SK-MEL-5 (cell line): ENCODE measurements around the gene PNPO. TPM values are rescaled to one million over a fixed set of nuclear protein-coding genes. Genes with fewer than 3 reads are reported as not detected.
"Not testable (repeated sequence)": the region's sequence is repeated elsewhere in the genome, so short reads cannot be mapped to it uniquely, and the experiment has no call there.

ENCODE experiments used
- DNase-seq: peaks from one replicate; pipeline ENCODE4 v3.0.0-alpha.2; 2016; ENCODE audit warnings: low read depth, low spot score
- in situ Hi-C: cut with HindIII; loops from 2 replicates; pipeline ENCODE4 v1.10.0; 2016; ENCODE audit warnings: low sequenced_read_pairs, high pct_unique_total_duplicates, low pct_unique_long_range_greater_than_20kb
- total RNA-seq: library from RNA; depleted of rRNA; stranded (reverse); fragments of >200 nt; shearing (Covaris generic); gene quantifications from 2 replicates; pipeline ENCODE4 v1.2.3, GENCODE V29; 2014

PNPO gene
- total RNA-seq, 1 experiment from 2014 or later = 27.0 TPM

DNA sequence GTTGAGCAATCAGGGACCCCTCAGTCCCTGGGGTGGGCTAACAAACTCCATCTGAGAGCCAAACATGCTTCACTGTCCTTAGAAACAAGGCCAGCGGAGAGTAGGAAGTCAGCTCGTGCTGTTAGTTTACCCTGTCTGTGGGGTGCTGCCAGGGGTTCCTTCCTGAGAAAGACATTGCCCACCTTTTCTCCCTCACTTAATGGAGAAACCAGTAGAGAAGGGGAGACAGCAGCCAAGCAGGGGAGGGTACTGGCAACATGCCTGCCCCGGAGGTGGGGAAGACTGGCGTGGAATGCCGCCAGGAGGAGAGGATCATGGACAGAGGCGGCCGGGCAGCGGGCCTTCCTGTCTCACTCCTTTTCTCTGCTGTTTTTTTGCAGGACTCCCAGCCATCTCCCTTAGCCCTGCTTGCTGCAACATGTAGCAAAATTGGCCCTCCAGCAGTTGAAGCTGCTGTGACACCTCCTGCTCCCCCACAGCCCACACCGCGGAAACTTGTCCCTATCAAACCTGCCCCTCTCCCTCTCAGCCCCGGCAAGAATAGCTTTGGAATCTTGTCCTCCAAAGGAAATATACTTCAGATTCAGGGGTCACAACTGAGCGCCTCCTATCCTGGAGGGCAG lies 25.5 kb upstream of the PNPO start:
- DNase-seq = no peak
- in situ Hi-C loops = no loop called here

DNA sequence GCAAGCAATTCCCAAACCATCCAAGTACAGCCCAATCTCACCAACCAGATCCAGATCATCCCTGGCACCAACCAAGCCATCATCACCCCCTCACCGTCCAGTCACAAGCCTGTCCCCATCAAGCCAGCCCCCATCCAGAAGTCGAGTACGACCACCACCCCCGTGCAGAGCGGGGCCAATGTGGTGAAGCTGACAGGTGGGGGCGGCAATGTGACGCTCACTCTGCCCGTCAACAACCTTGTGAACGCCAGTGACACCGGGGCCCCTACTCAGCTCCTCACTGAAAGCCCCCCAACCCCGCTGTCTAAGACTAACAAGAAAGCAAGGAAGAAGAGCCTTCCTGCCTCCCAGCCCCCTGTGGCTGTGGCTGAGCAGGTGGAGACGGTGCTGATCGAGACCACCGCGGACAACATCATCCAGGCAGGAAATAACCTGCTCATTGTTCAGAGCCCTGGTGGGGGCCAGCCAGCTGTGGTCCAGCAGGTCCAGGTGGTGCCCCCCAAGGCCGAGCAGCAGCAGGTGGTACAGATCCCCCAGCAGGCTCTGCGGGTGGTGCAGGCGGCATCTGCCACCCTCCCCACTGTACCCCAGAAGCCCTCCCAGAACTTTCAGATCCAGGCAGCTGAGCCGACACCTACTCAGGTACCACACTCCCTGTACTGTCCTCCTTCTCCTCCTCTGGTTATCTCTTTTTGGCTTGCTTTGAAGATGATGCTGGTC lies 24.7 kb upstream of the PNPO start:
- in situ Hi-C loops = no loop called here
- no peak for DNase-seq

DNA sequence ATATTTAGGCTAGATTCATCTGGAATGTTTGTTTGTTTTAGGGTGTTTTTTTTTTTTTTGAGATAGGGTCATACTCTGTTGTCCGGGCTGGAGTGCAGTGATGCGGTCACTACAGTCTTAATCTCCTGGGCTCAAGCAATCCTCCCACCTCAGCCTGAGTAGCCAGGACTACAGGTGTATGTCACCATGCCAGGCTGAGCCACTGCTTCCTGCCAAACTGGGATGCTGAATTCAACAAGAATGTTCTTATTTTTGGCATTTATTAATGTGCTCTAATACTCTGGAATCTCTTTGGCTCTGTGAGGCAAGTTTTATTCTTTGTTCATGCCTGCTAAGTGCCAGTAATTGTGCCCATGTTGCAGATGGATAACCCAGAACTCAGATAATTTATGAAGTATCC lies 23.8 kb upstream of the PNPO start:
- in situ Hi-C loops = no loop called here
- DNase-seq = no peak

DNA sequence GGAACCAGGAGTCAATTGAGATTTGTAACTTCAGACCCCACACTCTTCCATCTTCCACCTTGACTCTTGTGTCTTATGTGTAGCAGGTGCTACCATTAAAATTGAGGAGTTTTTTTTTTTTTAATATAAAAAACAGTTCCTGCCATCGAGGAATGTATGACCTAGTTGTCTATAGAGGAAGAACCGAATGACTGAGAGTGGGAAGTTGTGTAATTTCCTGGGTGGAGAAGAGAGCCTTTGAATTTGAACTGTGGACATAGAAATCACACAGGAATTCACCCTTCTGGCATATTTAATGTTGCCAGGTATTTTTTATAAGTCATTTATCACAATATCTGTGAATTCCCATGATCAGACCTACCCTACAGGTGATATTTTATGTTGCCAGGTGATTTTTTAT lies 23.4 kb upstream of the PNPO start:
- in situ Hi-C loops = no loop called here
- DNase-seq = no peak

DNA sequence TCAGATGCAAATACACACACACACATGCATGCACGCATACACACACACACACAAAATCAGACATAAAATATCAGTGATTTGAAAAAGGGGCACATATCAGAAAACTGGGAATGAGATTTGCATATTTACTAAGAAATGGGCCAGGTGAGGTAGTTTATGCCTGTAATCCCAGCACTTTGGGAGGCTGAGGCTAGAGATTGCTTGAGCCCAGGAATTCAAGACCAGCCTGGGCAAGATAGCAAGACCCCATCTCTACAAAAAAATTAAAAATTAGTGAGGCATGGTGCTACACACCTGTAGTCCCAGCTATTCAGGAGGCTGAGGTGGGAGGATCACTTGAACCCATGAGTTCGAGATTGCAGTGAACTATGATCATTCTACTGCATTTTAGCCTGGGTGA lies 22.4 kb upstream of the PNPO start:
- in situ Hi-C loops = no loop called here
- no peak for DNase-seq

DNA sequence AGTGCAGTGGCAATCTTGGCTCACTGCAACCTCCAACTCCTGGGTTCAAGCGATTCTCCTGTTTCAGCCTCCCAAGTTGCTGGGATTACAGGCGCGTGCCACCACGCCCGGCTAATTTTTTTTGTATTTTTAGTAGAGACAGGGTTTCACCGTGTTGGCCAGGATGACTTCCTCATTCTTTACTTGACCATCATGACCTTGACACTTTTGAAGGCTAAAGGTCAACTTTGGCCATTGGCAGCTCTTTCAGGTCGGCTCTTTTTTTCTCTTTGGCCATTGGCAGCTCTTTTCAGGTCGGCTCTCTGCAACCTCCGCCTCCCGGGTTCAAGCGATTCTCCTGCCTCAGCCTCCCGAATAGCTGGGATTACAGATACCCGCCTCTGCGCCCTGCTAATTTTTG lies 21.5 kb upstream of the PNPO start:
- DNase-seq, in situ Hi-C loops: not testable (repeated sequence)

DNA sequence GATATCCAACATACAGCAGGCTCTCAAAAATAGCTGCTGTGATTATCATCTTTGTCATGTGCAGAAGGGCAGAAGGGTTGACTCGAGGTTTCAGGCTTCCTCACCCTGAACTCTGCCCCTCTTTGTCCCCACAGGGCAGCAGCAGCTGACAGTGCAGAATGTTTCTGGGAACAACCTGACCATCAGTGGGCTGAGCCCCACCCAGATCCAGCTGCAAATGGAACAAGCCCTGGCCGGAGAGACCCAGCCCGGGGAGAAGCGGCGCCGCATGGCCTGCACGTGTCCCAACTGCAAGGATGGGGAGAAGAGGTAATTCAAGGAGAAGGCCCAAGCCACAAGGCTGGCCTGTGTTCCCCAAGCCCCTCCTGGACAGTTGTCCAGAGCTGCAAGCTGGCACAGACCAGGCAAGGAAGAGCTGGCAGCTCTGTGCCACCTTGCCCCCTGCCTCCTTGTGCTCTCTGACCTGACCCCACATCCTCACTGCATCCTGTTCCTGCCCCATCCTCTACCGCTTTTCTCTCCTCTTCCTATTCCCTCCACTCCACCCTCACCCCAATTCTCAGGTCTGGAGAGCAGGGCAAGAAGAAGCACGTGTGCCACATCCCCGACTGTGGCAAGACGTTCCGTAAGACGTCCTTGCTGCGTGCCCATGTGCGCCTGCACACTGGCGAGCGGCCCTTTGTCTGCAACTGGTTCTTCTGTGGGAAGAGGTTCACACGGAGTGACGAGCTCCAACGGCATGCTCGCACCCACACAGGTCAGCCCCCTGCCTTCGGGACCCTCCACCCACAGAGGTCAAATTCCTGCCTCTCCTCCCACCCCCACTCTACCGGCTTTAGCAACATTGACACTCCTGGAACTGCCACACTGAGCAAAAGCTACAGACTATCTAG lies 16.3 kb upstream of the PNPO start:
- in situ Hi-C loops = no loop called here

DNA sequence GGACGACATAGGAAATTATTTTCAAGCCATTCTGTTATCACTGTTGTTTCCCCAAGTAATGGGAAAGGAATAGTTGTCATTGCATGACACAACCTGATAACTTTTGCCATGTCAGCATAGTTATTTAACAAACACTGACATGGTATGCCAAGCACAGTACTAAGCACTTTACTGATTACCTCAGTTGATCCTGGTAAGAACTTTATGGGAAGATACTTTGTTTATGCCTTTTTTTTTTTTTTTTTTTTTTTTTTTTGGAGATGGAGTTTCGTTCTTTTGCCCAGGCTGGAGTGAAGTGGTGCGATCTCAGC lies 15.7 kb upstream of the PNPO start:
- DNase-seq = no peak
- in situ Hi-C loops = no loop called here

More for the DNA sequence above, 16.3 kb upstream of the PNPO start:
- DNase-seq = no peak

DNA sequence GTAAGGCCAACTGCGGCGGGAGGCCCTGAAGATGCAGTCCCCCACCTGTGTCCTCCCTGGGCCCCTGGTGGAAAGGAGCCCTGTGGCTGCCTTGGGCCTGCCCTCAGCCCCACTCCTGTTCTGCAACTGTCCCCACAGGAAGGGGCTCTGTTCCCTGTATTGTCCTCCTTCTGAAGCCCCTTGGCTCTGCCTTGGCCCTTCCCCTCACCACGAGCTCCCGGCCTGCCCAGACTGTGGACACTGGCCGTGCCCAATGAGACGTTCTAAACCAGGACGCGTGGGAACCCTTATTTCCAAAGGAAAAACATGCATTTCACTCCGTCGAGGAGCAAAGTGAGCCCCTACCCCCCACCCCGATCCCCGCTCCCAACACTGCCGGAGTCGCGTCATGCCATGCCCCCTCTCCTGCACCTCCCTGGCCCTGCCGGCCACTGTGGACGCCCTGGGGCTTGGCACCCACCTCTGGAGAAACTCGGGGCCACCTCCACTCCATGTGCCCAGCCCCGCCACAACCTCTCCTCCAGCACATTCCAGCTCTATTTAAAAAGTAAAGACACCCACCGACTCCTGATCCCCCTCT lies 13.5 kb upstream of the PNPO start:
- in situ Hi-C loops = no loop called here
- DNase-seq = no peak

DNA sequence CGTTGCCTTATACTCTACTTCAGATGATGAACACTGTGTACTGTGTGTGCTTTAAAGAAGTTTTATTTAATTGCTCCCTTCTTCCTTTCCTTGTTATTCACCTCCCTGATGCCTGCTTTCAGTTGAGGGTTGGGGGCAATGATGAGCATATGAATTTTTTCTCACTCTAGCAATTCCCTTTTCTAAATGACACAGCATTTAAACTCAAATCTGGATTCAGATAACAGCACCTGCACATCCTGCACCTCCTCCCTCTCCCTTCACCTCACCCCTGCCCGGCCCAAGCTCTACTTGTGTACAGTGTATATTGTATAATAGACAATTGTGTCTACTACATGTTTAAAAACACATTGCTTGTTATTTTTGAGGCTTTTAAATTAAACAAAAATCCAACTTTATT lies 13.0 kb upstream of the PNPO start:
- in situ Hi-C loops = no loop called here
- no peak for DNase-seq

DNA sequence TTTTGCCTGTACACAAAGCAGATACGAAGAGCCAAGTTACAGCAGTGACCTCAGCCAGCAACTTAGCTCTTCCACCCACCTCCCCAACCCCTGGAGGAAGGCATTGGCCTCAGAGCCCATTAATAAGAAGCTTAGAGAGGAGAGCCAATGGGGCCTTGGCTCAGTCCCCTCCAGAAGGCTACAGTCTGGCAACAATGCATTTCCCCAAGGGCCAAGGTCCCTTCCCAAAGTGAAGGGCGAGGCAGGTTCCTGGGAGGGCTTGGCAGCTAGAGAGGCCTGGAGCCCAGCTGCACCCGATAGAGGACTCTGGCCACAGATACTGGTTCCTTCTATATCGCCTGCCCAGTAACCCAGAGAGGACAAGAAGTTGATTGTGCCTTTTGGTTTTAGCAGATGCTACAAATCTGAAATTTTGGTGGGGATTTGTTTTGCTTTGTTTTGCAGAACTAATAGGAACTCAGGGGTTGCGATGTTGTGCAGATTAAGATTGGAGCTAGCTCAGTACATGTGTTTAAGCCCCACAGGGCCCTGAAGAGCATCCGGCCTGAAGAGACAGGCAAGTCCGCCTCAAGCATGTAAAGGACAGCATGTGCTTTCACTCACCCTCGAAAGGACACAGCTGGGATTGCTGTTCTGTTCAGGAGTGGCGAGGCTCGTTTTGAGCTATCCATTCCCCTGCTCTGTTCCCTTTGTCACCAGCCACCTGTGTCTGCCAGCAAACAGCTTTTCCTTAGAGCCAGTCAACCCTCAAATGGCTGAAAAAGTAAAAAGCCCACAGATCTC lies 12.0 kb upstream of the PNPO start:
- in situ Hi-C loops = no loop called here
- DNase-seq = no peak

DNA sequence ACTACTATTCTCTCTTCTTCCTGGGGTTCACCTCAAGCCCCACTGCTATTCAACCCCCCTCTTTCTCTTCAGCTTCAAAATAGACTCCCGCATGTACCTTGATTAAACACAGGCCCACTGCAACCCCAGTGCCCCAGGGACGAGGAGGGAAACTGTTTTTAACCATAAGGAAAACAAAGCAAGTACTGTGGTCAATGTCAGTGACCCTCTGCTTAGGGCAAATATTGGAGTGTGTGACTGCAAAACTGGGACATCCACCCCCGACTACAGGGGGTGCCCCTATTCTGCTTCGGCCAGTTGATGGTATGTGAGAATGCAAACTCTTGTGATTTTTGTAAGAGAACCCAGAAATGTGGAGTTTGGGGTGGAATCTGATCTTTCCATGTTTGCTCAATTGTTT lies 9.5 kb upstream of the PNPO start:
- DNase-seq = no peak
- in situ Hi-C loops = no loop called here

DNA sequence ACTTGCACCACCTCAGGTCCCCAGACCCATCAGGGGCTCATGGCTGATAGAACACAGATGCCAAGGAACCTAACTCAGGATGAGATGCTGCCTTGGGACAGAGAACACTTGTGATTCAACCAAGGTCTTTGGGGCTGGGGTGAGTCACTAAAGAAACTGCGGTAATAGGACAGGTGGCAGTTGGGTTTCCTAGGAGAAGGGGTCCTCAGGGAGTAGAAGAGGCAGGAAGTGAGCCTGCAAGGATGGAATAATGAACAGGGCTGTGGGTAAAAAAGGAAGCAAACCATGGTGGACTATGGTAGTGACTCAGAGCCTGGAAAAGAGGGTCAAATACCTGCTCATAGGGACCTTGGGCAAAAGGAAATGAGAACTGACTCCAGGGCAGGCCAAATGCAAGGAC lies 6.5 kb upstream of the PNPO start:
- no peak for DNase-seq
- in situ Hi-C loops = no loop called here

DNA sequence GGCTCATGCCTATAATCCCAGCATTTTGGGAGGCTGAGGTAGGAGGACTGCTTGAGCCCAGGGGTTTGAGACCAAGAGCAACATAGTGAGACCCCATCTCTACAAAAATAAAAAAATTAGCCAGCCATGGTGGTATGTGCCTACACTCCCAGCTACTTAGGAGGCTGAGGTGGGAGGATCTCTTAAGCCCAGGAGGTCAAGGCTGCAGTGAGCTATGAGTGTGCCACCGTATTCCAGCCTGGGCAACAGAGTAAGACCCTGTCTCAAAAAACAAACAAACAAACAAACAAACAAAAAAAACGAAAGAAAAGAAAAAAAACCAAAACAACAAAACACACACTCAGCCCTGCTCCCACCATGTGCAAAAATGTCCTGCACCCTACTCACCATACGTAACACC lies 5.9 kb upstream of the PNPO start:
- in situ Hi-C loops, DNase-seq: not testable (repeated sequence)

DNA sequence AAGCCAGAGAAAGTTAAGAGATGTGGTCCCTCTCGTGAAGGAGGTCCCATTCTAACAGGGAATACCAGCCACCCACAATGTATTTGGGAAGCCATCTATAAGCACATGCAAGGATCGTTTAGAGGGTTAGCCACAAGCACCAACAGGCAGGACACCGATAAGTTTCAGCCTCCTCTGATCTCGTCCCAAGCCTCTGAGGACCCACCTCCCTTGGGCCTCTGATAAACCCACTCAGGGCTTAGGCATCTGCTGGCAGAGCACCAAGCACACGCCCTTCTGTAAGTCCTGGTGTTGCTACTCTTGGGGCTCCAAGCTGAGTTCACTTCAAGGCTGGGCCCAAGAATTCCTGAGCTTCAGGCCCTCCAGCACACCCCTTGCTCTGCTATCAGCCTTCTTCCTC lies 5.4 kb upstream of the PNPO start:
- no peak for DNase-seq
- in situ Hi-C loops = no loop called here

DNA sequence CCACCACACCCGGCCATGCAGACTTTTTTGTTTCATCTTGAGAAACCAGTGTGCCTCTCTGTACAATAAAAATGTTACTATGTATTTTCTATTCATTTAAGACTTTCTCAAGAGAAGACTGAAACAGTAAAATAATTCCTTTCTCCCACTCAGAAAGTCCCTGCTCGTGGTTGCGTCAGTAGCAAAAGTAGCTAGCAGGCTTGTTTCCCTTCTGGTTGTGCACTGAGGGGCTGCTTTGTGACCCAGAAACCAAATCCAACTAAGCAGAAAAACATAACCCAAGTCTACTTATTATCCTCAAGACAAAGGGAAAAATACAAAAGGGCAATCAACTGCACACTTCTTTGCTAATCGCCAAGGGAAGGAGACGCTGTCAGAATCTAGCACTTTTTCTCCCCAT lies 3.4 kb upstream of the PNPO start:
- no peak for DNase-seq
- in situ Hi-C loops = no loop called here

DNA sequence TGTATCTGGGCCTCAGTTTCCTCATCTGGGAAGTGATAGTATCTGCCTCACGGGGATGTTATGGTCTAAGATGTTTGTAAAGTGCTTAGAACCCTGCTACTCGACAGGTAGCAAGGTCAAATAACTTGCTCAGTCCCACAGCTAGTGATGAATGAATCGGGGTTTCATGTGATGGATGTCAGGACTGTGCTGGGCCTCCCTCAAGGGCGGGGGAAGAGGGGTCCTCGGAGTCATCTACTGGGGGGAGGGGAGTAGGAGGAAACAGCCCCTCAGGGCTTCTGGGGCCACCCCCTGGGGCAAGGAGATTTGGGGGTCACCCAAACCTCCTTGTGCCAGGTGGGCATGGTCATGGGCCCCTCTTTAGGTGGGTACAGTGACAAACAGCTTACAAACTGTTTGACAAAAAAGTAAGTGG lies 732 bp downstream of the PNPO start:
- in situ Hi-C loops = no loop called here
- no peak for DNase-seq

DNA sequence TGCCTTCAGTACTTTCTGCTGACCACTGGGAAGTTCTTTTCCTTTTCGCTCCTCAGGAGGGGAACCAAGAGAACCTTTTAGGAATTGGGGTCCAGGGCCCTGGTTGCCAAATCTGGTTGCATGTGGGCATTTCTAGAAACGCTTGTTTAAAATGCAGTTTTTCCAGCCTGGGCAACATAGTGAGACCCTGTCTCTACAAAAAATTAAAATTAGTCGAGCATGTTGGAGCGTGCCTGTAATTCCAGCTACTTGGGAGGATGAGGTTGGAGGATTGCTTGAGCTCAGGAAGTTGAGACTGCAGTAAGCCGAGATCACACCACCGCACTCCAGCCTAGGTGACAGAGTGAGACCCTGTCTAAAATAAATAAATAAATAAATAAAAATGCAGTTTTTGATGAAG lies 1.2 kb downstream of the PNPO start:
- no peak for DNase-seq
- in situ Hi-C loops = no loop called here
